Skeletal muscle tissue (tissue), 4 donors: ENCODE results near the gene HPN. TPM values are rescaled to one million over a fixed set of nuclear protein-coding genes. Genes with fewer than 3 reads are reported as not detected.
A peak's percentile ranks its signal among the peaks of the same experiment; 100 is the strongest.

Experiments used
- H3K27ac ChIP-seq: one replicate; pipeline ENCODE4 v1.7.0; 2013; ENCODE audit warnings: mild to moderate bottlenecking, low read depth, low read length, inconsistent platforms
- H3K27me3 ChIP-seq, 3 donors: one replicate each; pipeline ENCODE4 v1.7.0; 2013; ENCODE audit warnings: low read length in 3 of 3; ENCODE audit not compliant: control insufficient read depth in 3 of 3, insufficient read depth in 3 of 3
- H3K36me3 ChIP-seq, 3 donors: one replicate each; pipeline ENCODE4 v1.7.0; 2013; ENCODE audit warnings: low read length in 3 of 3; ENCODE audit not compliant: control insufficient read depth in 3 of 3, insufficient read depth in 3 of 3
- H3K4me1 ChIP-seq, 3 donors: one replicate each; pipeline ENCODE4 v1.7.0; 2013; ENCODE audit warnings: low read length in 3 of 3, mild to moderate bottlenecking in 3 of 3; ENCODE audit not compliant: control insufficient read depth in 3 of 3, insufficient read depth in 3 of 3
- H3K4me3 ChIP-seq, 3 donors: one replicate each; pipeline ENCODE4 v1.7.0; 2013; ENCODE audit warnings: low read length in 3 of 3
- H3K9ac ChIP-seq, 3 donors: one replicate each; pipeline ENCODE4 v1.7.0; 2013; ENCODE audit warnings: low read length in 3 of 3, mild to moderate bottlenecking in 3 of 3, moderate library complexity in 2 of 3, low read depth in 1 of 3
- H3K9me3 ChIP-seq, 3 donors: one replicate each; pipeline ENCODE4 v1.7.0; 2013; ENCODE audit warnings: low read length in 3 of 3; ENCODE audit not compliant: control insufficient read depth in 3 of 3
- total RNA-seq: library from RNA; depleted of rRNA; stranded (reverse); fragments of >200 nt; gene quantifications from one replicate; pipeline ENCODE4 v1.2.3, GENCODE V29; 2014
- donor health status: Osteomylitis.

The HPN gene
- total RNA-seq, 1 donor from 2014 or later: 0.52 TPM

- Histone ChIP-seq H3K9me3 (no peaks in the 10 kb centered on the region), H3K9ac (peak overlapping the region; percentile 4 to 57 (median 51)), H3K27ac (no peak overlapping the region), H3K4me1 (peaks cover 15 to 29% (median 18%) of the 10 kb centered on the region in 3 donors), H3K4me3 (peak overlapping the region in 1 of 3 donors; percentile 35), H3K27me3 (peaks cover 0 to 6% (median 3%) of the 10 kb centered on the region in 3 donors), H3K36me3 (no peaks in the 10 kb centered on the region)
Measured at GRCh38 chr19:35090160-35090505, 48.6 kb downstream of the HPN start.

- Histone ChIP-seq H3K4me3 (peak overlapping the region; percentile 48 to 60 (median 58)), H3K27me3 (peaks cover 0 to 6% (median 3%) of the 10 kb centered on the region in 3 donors), H3K9me3 (no peaks in the 10 kb centered on the region), H3K36me3 (no peaks in the 10 kb centered on the region), H3K27ac (no peak overlapping the region), H3K4me1 (peaks cover 15 to 29% (median 17%) of the 10 kb centered on the region in 3 donors), H3K9ac (peak overlapping the region; percentile 4 to 57 (median 57))
Measured at GRCh38 chr19:35090506-35091214, 49.1 kb downstream of the HPN start.

GRCh38 chr19:35093430-35093829, 51.9 kb downstream of the HPN start:
- H3K27me3 ChIP-seq: peaks cover 0 to 3% (median 2%) of the 10 kb centered on the region in 3 donors
- H3K27ac ChIP-seq: no peak overlapping the region
- H3K4me3 ChIP-seq: no peak overlapping the region
- H3K9ac ChIP-seq: no peak overlapping the region
- no peaks in the 10 kb centered on the region for H3K9me3 ChIP-seq
- H3K4me1 ChIP-seq: peaks cover 11 to 20% (median 12%) of the 10 kb centered on the region in 3 donors
- H3K36me3 ChIP-seq: no peaks in the 10 kb centered on the region

GRCh38 chr19:35093941-35094647, 52.6 kb downstream of the HPN start:
- Histone ChIP-seq H3K36me3 (no peaks in the 10 kb centered on the region), H3K9me3 (no peaks in the 10 kb centered on the region), H3K4me3 (no peak overlapping the region), H3K4me1 (peaks cover 11 to 23% (median 14%) of the 10 kb centered on the region in 3 donors), H3K9ac (no peak overlapping the region), H3K27ac (no peak overlapping the region), H3K27me3 (peaks cover 0 to 3% (median 0%) of the 10 kb centered on the region in 3 donors)

GRCh38 chr19:35094656-35095055, 53.1 kb downstream of the HPN start:
- Histone ChIP-seq H3K4me3 (no peak overlapping the region), H3K27me3 (peaks cover 0 to 3% (median 0%) of the 10 kb centered on the region in 3 donors), H3K4me1 (peaks cover 11 to 23% (median 14%) of the 10 kb centered on the region in 3 donors), H3K27ac (no peak overlapping the region), H3K9ac (no peak overlapping the region), H3K9me3 (no peaks in the 10 kb centered on the region), H3K36me3 (no peaks in the 10 kb centered on the region)

GRCh38 chr19:35095667-35096368, 54.3 kb downstream of the HPN start:
- Histone ChIP-seq H3K27ac (no peak overlapping the region), H3K9me3 (no peaks in the 10 kb centered on the region), H3K36me3 (no peaks in the 10 kb centered on the region), H3K4me3 (no peak overlapping the region), H3K27me3 (peaks cover 0 to under 1% (median 0%) of the 10 kb centered on the region in 3 donors), H3K9ac (peak overlapping the region in 1 of 3 donors; percentile 33), H3K4me1 (peaks cover 2 to 17% (median 9%) of the 10 kb centered on the region in 3 donors)

GRCh38 chr19:35098413-35099049, 57.0 kb downstream of the HPN start:
- peaks cover 0 to 11% (median 6%) of the 10 kb centered on the region in 3 donors for H3K4me1 ChIP-seq
- no peaks in the 10 kb centered on the region for H3K27me3 ChIP-seq
- H3K4me3 ChIP-seq: no peak overlapping the region
- no peak overlapping the region for H3K9ac ChIP-seq
- no peaks in the 10 kb centered on the region for H3K9me3 ChIP-seq
- H3K36me3 ChIP-seq: no peaks in the 10 kb centered on the region
- no peak overlapping the region for H3K27ac ChIP-seq

- no peak overlapping the region for H3K27ac ChIP-seq
Measured at GRCh38 chr19:35099155-35099896, 57.8 kb downstream of the HPN start.

GRCh38 chr19:35099897-35100275, 58.4 kb downstream of the HPN start:
- Histone ChIP-seq H3K27ac (no peak overlapping the region), H3K4me1 (peaks cover 0 to 11% (median 6%) of the 10 kb centered on the region in 3 donors), H3K36me3 (no peaks in the 10 kb centered on the region), H3K27me3 (no peaks in the 10 kb centered on the region), H3K9me3 (no peaks in the 10 kb centered on the region), H3K9ac (no peak overlapping the region), H3K4me3 (no peak overlapping the region)

More at GRCh38 chr19:35099155-35099896, 57.8 kb downstream of the HPN start:
- no peak overlapping the region for H3K9ac ChIP-seq
- no peaks in the 10 kb centered on the region for H3K9me3 ChIP-seq
- no peaks in the 10 kb centered on the region for H3K27me3 ChIP-seq
- peaks cover 0 to 11% (median 6%) of the 10 kb centered on the region in 3 donors for H3K4me1 ChIP-seq
- no peak overlapping the region for H3K4me3 ChIP-seq
- H3K36me3 ChIP-seq: no peaks in the 10 kb centered on the region
